Astrocyte (in vitro differentiated cells and primary cell): ENCODE results near the gene CFL1. TPM values are rescaled to one million over a fixed set of nuclear protein-coding genes. Genes with fewer than 3 reads are reported as not detected.

ENCODE experiments used
- DNase-seq: peaks from one replicate; pipeline ENCODE4 v3.0.0-alpha.2; 2010; ENCODE audit warnings: low read depth
- FAIRE-seq: peaks from 2 replicates; lab custom pipeline; 2011; peaks lifted over from hg19 to GRCh38; lab: Jason Lieb, UNC
- H2AFZ ChIP-seq: 2 replicates; pipeline ENCODE4 v1.6.0; 2012; ENCODE audit warnings: low read depth, low read length, inconsistent platforms
- H3K27ac ChIP-seq: 2 replicates; pipeline ENCODE4 v1.5.1; 2011; ENCODE audit warnings: low read depth, low read length, inconsistent platforms
- H3K27me3 ChIP-seq: 2 replicates; pipeline ENCODE4 v1.6.0; 2011; ENCODE audit warnings: low read length, inconsistent platforms; ENCODE audit not compliant: insufficient read depth
- H3K36me3 ChIP-seq: 2 replicates; pipeline ENCODE4 v1.5.1; 2011; ENCODE audit warnings: low read length, inconsistent platforms; ENCODE audit not compliant: insufficient read depth
- H3K4me1 ChIP-seq: 2 replicates; pipeline ENCODE4 v1.5.1; 2011; ENCODE audit warnings: low read length, inconsistent platforms; ENCODE audit not compliant: insufficient read depth
- H3K4me2 ChIP-seq: 2 replicates; pipeline ENCODE4 v1.6.0; 2012; ENCODE audit warnings: low read length, inconsistent platforms
- H3K4me3 ChIP-seq: 2 replicates; pipeline ENCODE4 v1.5.1; 2011; ENCODE audit warnings: low read depth, mild to moderate bottlenecking, low read length, inconsistent platforms; ENCODE audit not compliant: insufficient read depth
- H3K79me2 ChIP-seq: 2 replicates; pipeline ENCODE4 v1.6.0; 2012; ENCODE audit warnings: mild to moderate bottlenecking, low read length, inconsistent platforms; ENCODE audit not compliant: insufficient read depth
- H3K9ac ChIP-seq: 2 replicates; pipeline ENCODE4 v1.6.0; 2012; ENCODE audit warnings: mild to moderate bottlenecking, low read length, inconsistent platforms
- H3K9me3 ChIP-seq: 2 replicates; pipeline ENCODE4 v1.5.1; 2012; ENCODE audit warnings: low read depth, mild to moderate bottlenecking, low read length, inconsistent platforms; ENCODE audit not compliant: insufficient read depth
- H4K20me1 ChIP-seq: 2 replicates; pipeline ENCODE4 v1.6.0; 2012; ENCODE audit warnings: low read length, inconsistent platforms; ENCODE audit not compliant: insufficient read depth
- H3K27ac Mint-ChIP-seq: one replicate; pipeline ENCODE4 v1.8.0; 2021; ENCODE audit warnings: mild to moderate bottlenecking, mixed read lengths; ENCODE audit not compliant: unreplicated experiment
- H3K27me3 Mint-ChIP-seq: one replicate; pipeline ENCODE4 v1.8.0; 2021; ENCODE audit warnings: low read depth, mixed read lengths; ENCODE audit not compliant: unreplicated experiment
- H3K36me3 Mint-ChIP-seq: one replicate; pipeline ENCODE4 v1.8.0; 2021; ENCODE audit warnings: low read depth, mixed read lengths; ENCODE audit not compliant: unreplicated experiment
- H3K4me1 Mint-ChIP-seq: one replicate; pipeline ENCODE4 v1.8.0; 2021; ENCODE audit warnings: low read depth, mixed read lengths; ENCODE audit not compliant: unreplicated experiment
- H3K4me3 Mint-ChIP-seq: one replicate; pipeline ENCODE4 v1.8.0; 2021; ENCODE audit warnings: mild to moderate bottlenecking, moderate library complexity, mixed read lengths; ENCODE audit not compliant: unreplicated experiment
- H3K9me3 Mint-ChIP-seq: one replicate; pipeline ENCODE4 v1.8.0; 2021; ENCODE audit warnings: mild to moderate bottlenecking, mixed read lengths; ENCODE audit not compliant: unreplicated experiment
- EZH2 ChIP-seq: IDR thresholded peaks from 2 replicates; pipeline ENCODE4 v1.6.1; 2012; ENCODE audit warnings: mild to moderate bottlenecking, low read length, inconsistent platforms; ENCODE audit not compliant: insufficient read depth
- total RNA-seq: library from RNA; stranded (reverse); gene quantifications from 2 replicates; pipeline ENCODE4 v1.2.1, GENCODE V29; 2021
- TF ChIP-seq, protein P1 (sequence below): IDR thresholded peaks from 2 replicates; pipeline ENCODE4 v1.5.1; 2011; ENCODE audit warnings: low read depth, mild to moderate bottlenecking, inconsistent platforms, low read length, moderate library complexity; ENCODE audit not compliant: insufficient read depth

The CFL1 gene
- total RNA-seq, 1 donor from 2014 or later, result 1,931 TPM

- H3K27me3 ChIP-seq, result no peaks in the 10 kb centered on the region
- H2AFZ ChIP-seq, result no peak overlapping the region
- Mint-ChIP-seq H3K27ac (no peak overlapping the region), H3K36me3 (peaks cover 14% of the 10 kb centered on the region), H3K9me3 (no peaks in the 10 kb centered on the region), H3K4me3 (peak overlapping the region; percentile 45), H3K27me3 (no peaks in the 10 kb centered on the region), H3K4me1 (peaks cover 10% of the 10 kb centered on the region)
- DNase-seq (no peak), FAIRE-seq (no peak)
- H4K20me1 ChIP-seq, result peaks cover 41% of the 10 kb centered on the region
- H3K4me3 ChIP-seq, result no peak overlapping the region
- no peak overlapping the region for H3K27ac ChIP-seq
- TF ChIP-seq, protein P1, sequence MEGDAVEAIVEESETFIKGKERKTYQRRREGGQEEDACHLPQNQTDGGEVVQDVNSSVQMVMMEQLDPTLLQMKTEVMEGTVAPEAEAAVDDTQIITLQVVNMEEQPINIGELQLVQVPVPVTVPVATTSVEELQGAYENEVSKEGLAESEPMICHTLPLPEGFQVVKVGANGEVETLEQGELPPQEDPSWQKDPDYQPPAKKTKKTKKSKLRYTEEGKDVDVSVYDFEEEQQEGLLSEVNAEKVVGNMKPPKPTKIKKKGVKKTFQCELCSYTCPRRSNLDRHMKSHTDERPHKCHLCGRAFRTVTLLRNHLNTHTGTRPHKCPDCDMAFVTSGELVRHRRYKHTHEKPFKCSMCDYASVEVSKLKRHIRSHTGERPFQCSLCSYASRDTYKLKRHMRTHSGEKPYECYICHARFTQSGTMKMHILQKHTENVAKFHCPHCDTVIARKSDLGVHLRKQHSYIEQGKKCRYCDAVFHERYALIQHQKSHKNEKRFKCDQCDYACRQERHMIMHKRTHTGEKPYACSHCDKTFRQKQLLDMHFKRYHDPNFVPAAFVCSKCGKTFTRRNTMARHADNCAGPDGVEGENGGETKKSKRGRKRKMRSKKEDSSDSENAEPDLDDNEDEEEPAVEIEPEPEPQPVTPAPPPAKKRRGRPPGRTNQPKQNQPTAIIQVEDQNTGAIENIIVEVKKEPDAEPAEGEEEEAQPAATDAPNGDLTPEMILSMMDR, result no peak
- no peak for TF ChIP-seq EZH2
- H3K9me3 ChIP-seq, result no peaks in the 10 kb centered on the region
- peaks cover 36% of the 10 kb centered on the region for H3K79me2 ChIP-seq
- peaks cover 29% of the 10 kb centered on the region for H3K4me1 ChIP-seq
- no peak overlapping the region for H3K9ac ChIP-seq
- H3K36me3 ChIP-seq, result peaks cover 14% of the 10 kb centered on the region
- H3K4me2 ChIP-seq, result no peak overlapping the region
These were observed 25.2 kb upstream of the CFL1 start for GRCh38 chr11:65883058-65883761.

DNA sequence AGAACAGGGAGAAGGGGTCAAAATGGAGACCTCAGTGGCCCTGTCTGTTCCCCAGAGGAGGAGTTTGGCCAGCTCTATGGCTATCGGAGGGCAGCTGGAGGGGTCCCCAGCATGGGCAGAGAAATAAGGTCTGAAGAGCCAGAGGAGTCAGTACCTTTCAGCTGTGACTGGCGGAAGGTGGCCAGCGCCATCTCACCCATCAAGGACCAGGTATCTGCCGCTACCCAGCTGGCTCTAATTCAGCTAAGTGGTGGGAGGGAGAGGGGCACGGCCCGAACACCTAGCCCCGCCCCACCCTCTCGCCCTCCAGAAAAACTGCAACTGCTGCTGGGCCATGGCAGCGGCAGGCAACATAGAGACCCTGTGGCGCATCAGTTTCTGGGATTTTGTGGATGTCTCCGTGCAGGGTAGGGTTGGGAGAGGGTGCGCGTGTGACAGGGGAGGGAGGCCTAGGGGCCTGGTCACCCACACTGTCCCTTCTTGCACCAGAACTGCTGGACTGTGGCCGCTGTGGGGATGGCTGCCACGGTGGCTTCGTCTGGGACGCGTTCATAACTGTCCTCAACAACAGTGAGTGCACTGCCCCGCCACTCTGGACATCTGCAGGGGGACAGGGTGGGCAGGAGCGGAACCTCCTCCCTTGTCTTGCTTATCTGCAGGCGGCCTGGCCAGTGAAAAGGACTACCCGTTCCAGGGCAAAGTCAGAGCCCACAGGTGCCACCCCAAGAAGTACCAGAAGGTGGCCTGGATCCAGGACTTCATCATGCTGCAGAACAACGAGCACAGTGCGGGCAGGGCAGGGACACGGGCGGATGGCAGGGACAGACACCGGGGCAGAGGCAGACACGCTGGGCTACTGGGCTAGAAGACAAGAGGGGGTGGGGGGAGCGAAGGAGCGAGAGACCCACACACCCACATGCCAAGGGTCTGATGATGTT lies 24.4 kb upstream of the CFL1 start:
- Histone ChIP-seq H3K9me3 (no peaks in the 10 kb centered on the region), H3K79me2 (peaks cover 28% of the 10 kb centered on the region), H3K36me3 (peaks cover 14% of the 10 kb centered on the region), H3K27me3 (no peaks in the 10 kb centered on the region), H3K4me2 (no peak overlapping the region), H3K27ac (no peak overlapping the region), H3K4me1 (peaks cover 24% of the 10 kb centered on the region), H3K4me3 (no peak overlapping the region), H2AFZ (no peak overlapping the region), H4K20me1 (peaks cover 36% of the 10 kb centered on the region), H3K9ac (no peak overlapping the region)
- H3K4me1 Mint-ChIP-seq, result peaks cover 10% of the 10 kb centered on the region
- H3K9me3 Mint-ChIP-seq, result no peaks in the 10 kb centered on the region
- TF ChIP-seq EZH2, result no peak
- TF ChIP-seq, protein P1, result no peak
- no peaks in the 10 kb centered on the region for H3K27me3 Mint-ChIP-seq
- FAIRE-seq, result no peak
- no peak for DNase-seq
- H3K27ac Mint-ChIP-seq, result peak overlapping the region; percentile 34
- H3K36me3 Mint-ChIP-seq, result peaks cover 14% of the 10 kb centered on the region
- peak overlapping the region; percentile 68 for H3K4me3 Mint-ChIP-seq
